Astrocyte (in vitro differentiated cells and primary cell): ENCODE results near the gene COPZ2. TPM values are rescaled to one million over a fixed set of nuclear protein-coding genes. Genes with fewer than 3 reads are reported as not detected.

ENCODE experiments used
- DNase-seq: peaks from one replicate; pipeline ENCODE4 v3.0.0-alpha.2; 2010; ENCODE audit warnings: low read depth
- FAIRE-seq: peaks from 2 replicates; lab custom pipeline; 2011; peaks lifted over from hg19 to GRCh38; lab: Jason Lieb, UNC
- H2AFZ ChIP-seq: 2 replicates; pipeline ENCODE4 v1.6.0; 2012; ENCODE audit warnings: low read depth, low read length, inconsistent platforms
- H3K27ac ChIP-seq: 2 replicates; pipeline ENCODE4 v1.5.1; 2011; ENCODE audit warnings: low read depth, low read length, inconsistent platforms
- H3K27me3 ChIP-seq: 2 replicates; pipeline ENCODE4 v1.6.0; 2011; ENCODE audit warnings: low read length, inconsistent platforms; ENCODE audit not compliant: insufficient read depth
- H3K36me3 ChIP-seq: 2 replicates; pipeline ENCODE4 v1.5.1; 2011; ENCODE audit warnings: low read length, inconsistent platforms; ENCODE audit not compliant: insufficient read depth
- H3K4me1 ChIP-seq: 2 replicates; pipeline ENCODE4 v1.5.1; 2011; ENCODE audit warnings: low read length, inconsistent platforms; ENCODE audit not compliant: insufficient read depth
- H3K4me2 ChIP-seq: 2 replicates; pipeline ENCODE4 v1.6.0; 2012; ENCODE audit warnings: low read length, inconsistent platforms
- H3K4me3 ChIP-seq: 2 replicates; pipeline ENCODE4 v1.5.1; 2011; ENCODE audit warnings: low read depth, mild to moderate bottlenecking, low read length, inconsistent platforms; ENCODE audit not compliant: insufficient read depth
- H3K79me2 ChIP-seq: 2 replicates; pipeline ENCODE4 v1.6.0; 2012; ENCODE audit warnings: mild to moderate bottlenecking, low read length, inconsistent platforms; ENCODE audit not compliant: insufficient read depth
- H3K9ac ChIP-seq: 2 replicates; pipeline ENCODE4 v1.6.0; 2012; ENCODE audit warnings: mild to moderate bottlenecking, low read length, inconsistent platforms
- H3K9me3 ChIP-seq: 2 replicates; pipeline ENCODE4 v1.5.1; 2012; ENCODE audit warnings: low read depth, mild to moderate bottlenecking, low read length, inconsistent platforms; ENCODE audit not compliant: insufficient read depth
- H4K20me1 ChIP-seq: 2 replicates; pipeline ENCODE4 v1.6.0; 2012; ENCODE audit warnings: low read length, inconsistent platforms; ENCODE audit not compliant: insufficient read depth
- H3K27ac Mint-ChIP-seq: one replicate; pipeline ENCODE4 v1.8.0; 2021; ENCODE audit warnings: mild to moderate bottlenecking, mixed read lengths; ENCODE audit not compliant: unreplicated experiment
- H3K27me3 Mint-ChIP-seq: one replicate; pipeline ENCODE4 v1.8.0; 2021; ENCODE audit warnings: low read depth, mixed read lengths; ENCODE audit not compliant: unreplicated experiment
- H3K36me3 Mint-ChIP-seq: one replicate; pipeline ENCODE4 v1.8.0; 2021; ENCODE audit warnings: low read depth, mixed read lengths; ENCODE audit not compliant: unreplicated experiment
- H3K4me1 Mint-ChIP-seq: one replicate; pipeline ENCODE4 v1.8.0; 2021; ENCODE audit warnings: low read depth, mixed read lengths; ENCODE audit not compliant: unreplicated experiment
- H3K4me3 Mint-ChIP-seq: one replicate; pipeline ENCODE4 v1.8.0; 2021; ENCODE audit warnings: mild to moderate bottlenecking, moderate library complexity, mixed read lengths; ENCODE audit not compliant: unreplicated experiment
- H3K9me3 Mint-ChIP-seq: one replicate; pipeline ENCODE4 v1.8.0; 2021; ENCODE audit warnings: mild to moderate bottlenecking, mixed read lengths; ENCODE audit not compliant: unreplicated experiment
- CTCF ChIP-seq: IDR thresholded peaks from 2 replicates; pipeline ENCODE4 v1.5.1; 2011; ENCODE audit warnings: low read depth, mild to moderate bottlenecking, inconsistent platforms, low read length, moderate library complexity; ENCODE audit not compliant: insufficient read depth
- EZH2 ChIP-seq: IDR thresholded peaks from 2 replicates; pipeline ENCODE4 v1.6.1; 2012; ENCODE audit warnings: mild to moderate bottlenecking, low read length, inconsistent platforms; ENCODE audit not compliant: insufficient read depth
- total RNA-seq: library from RNA; stranded (reverse); gene quantifications from 2 replicates; pipeline ENCODE4 v1.2.1, GENCODE V29; 2021

COPZ2 gene
- total RNA-seq, 1 donor from 2014 or later, result 25.1 TPM

DNA sequence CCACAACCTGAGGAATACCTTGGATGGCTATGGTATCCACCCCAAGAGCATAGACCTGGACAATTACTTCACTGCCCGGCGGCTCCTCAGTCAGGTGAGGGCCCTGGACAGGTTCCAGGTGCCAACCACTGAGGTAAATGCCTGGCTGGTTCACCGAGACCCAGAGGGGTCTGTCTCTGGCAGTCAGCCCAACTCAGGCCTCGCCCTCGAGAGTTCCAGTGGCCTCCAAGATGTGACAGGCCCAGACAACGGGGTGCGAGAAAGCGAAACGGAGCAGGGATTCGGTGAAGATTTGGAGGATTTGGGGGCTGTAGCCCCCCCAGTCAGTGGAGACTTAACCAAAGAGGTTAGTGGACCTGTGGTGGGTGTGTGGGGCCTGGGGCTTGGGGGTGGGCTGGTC is 13.7 kb upstream of the COPZ2 start:
- H3K4me3 Mint-ChIP-seq, result peak overlapping the region; percentile 99
- peaks cover 5% of the 10 kb centered on the region for H3K36me3 ChIP-seq
- no peak overlapping the region for H2AFZ ChIP-seq
- peaks cover 58% of the 10 kb centered on the region for H4K20me1 ChIP-seq
- peak overlapping the region; percentile 100 for H3K27ac Mint-ChIP-seq
- no peaks in the 10 kb centered on the region for H3K9me3 Mint-ChIP-seq
- no peak for DNase-seq
- H3K27me3 Mint-ChIP-seq, result no peaks in the 10 kb centered on the region
- no peak for TF ChIP-seq EZH2
- TF ChIP-seq CTCF, result no peak
- H3K4me3 ChIP-seq, result peak overlapping the region; percentile 16
- H3K9me3 ChIP-seq, result no peaks in the 10 kb centered on the region
- FAIRE-seq, result no peak
- H3K9ac ChIP-seq, result peak overlapping the region; percentile 95
- H3K4me1 Mint-ChIP-seq, result peaks cover 54% of the 10 kb centered on the region
- H3K4me2 ChIP-seq, result peak overlapping the region; percentile 90
- H3K36me3 Mint-ChIP-seq, result peaks cover 16% of the 10 kb centered on the region
- peaks cover 69% of the 10 kb centered on the region for H3K4me1 ChIP-seq
- peak overlapping the region; percentile 78 for H3K27ac ChIP-seq
- H3K27me3 ChIP-seq, result no peaks in the 10 kb centered on the region
- H3K79me2 ChIP-seq, result peaks cover 85% of the 10 kb centered on the region

DNA sequence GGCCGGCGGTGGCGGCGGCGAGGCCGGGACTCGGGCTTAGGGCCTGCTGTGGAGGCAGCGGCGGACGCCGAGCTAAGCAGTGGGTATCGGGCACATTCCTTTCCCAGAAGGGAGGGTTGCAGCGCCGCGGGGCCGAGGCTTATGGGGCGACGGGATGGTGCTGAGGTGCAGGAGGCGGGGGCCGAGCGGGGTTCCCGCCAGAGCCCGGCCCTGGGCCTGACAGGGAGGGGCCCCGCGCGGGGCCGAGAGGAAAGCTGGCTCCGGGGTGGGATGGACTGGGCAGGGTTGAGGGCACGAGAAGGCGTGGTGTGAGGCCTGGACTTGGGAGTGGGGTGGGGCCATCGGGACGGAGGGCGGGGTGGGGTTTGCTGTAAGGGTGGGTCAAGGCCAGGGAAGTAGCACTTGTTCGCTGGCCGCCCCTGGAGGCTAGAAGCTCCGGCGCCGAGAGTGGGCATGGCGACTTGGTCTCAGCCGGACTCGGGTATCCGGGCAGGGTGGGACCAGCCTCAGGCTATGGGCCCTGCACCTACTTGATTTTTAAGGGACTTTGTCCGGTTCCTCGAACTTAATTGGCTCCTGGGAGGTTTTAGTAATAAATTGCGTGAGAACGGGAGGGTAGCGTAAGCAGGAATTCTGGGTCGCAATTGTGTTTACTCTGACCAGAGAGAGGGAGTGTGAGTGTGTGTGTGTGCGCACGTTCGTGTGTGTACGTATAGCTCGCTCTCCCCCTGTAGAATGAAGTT is 11.0 kb upstream of the COPZ2 start:
- peaks cover 5% of the 10 kb centered on the region for H3K36me3 ChIP-seq
- no peak for FAIRE-seq
- H3K9ac ChIP-seq, result peak overlapping the region; percentile 95
- H3K79me2 ChIP-seq, result peaks cover 59% of the 10 kb centered on the region
- peak overlapping the region; percentile 94 for H3K4me3 ChIP-seq
- H3K4me2 ChIP-seq, result peak overlapping the region; percentile 90
- DNase-seq, result peak; percentile 84
- peak overlapping the region; percentile 76 for H2AFZ ChIP-seq
- TF ChIP-seq CTCF (no peak), EZH2 (no peak)
- no peaks in the 10 kb centered on the region for H3K9me3 ChIP-seq
- peaks cover 52% of the 10 kb centered on the region for H3K4me1 ChIP-seq
- H3K9me3 Mint-ChIP-seq, result no peaks in the 10 kb centered on the region
- no peaks in the 10 kb centered on the region for H3K27me3 ChIP-seq
- peaks cover 52% of the 10 kb centered on the region for H3K4me1 Mint-ChIP-seq
- H3K27ac ChIP-seq, result peak overlapping the region; percentile 82
- peak overlapping the region; percentile 100 for H3K27ac Mint-ChIP-seq
- H4K20me1 ChIP-seq, result peaks cover 30% of the 10 kb centered on the region
- no peaks in the 10 kb centered on the region for H3K27me3 Mint-ChIP-seq
- H3K4me3 Mint-ChIP-seq, result peak overlapping the region; percentile 99
- H3K36me3 Mint-ChIP-seq, result peaks cover 7% of the 10 kb centered on the region
